A673 (cell line): Measurements from ENCODE around the gene SRP68. TPM values are rescaled to one million over a fixed set of nuclear protein-coding genes. Genes with fewer than 3 reads are reported as not detected.

Experiments used
- BruUV-seq: library from RNA; stranded (reverse); fragments of 400-500 nt; replicated peaks from 2 replicates; lab custom pipeline; 2021; lab: Mats Ljungman, UMichigan
- CTCF ChIA-PET: fragments of 300-600 bp; sonication (Branson Sonifier 250); formaldehyde crosslinking; loops from one replicate; lab custom pipeline; 2022; ENCODE audit warnings: antibody characterized with exemption; lab: Charles Lee
- POLR2A ChIA-PET: fragments of 300-600 bp; sonication (Branson Sonifier 250); formaldehyde crosslinking; loops from one replicate; lab custom pipeline; 2022; ENCODE audit warnings: antibody characterized with exemption; ENCODE audit not compliant: low non-redundant PET; lab: Charles Lee
- DNase-seq: peaks from one replicate; pipeline ENCODE4 v3.0.0-alpha.2; 2015; ENCODE audit warnings: low spot score
- H3K27ac ChIP-seq: fragments of 200-600 bp; sonication (generic); 2 replicates; pipeline ENCODE4 v1.5.1; 2016; ENCODE audit warnings: mixed run types, low read depth, mild to moderate bottlenecking, mixed read lengths, antibody characterized with exemption, low read length; ENCODE audit not compliant: poor library complexity, severe bottlenecking
- H3K27me3 ChIP-seq: fragments of 200-600 bp; sonication (generic); replicated peaks from 2 replicates; pipeline ENCODE4 v1.6.1; 2017; ENCODE audit warnings: mixed run types, low read depth, mild to moderate bottlenecking, mixed read lengths, antibody characterized with exemption, low read length; ENCODE audit not compliant: insufficient read depth, poor library complexity
- H3K36me3 ChIP-seq: fragments of 200-600 bp; sonication (generic); 2 replicates; pipeline ENCODE4 v1.6.1; 2016; ENCODE audit warnings: mixed run types, mild to moderate bottlenecking, mixed read lengths, antibody characterized with exemption, low read length; ENCODE audit not compliant: insufficient read depth, poor library complexity, severe bottlenecking
- H3K4me1 ChIP-seq: fragments of 200-600 bp; sonication (generic); 2 replicates; pipeline ENCODE4 v1.6.1; 2017; ENCODE audit warnings: mixed run types, mild to moderate bottlenecking, mixed read lengths, antibody characterized with exemption, low read length; ENCODE audit not compliant: insufficient read depth, poor library complexity, severe bottlenecking
- H3K4me3 ChIP-seq: fragments of 200-600 bp; sonication (generic); 2 replicates; pipeline ENCODE4 v1.5.1; 2016; ENCODE audit warnings: low read depth, mixed run types, mild to moderate bottlenecking, mixed read lengths, low read length; ENCODE audit not compliant: poor library complexity, severe bottlenecking
- H3K9me3 ChIP-seq: fragments of 200-600 bp; sonication (generic); 2 replicates; pipeline ENCODE4 v1.6.1; 2016; ENCODE audit warnings: mixed run types, low read depth, mild to moderate bottlenecking, mixed read lengths, antibody characterized with exemption, low read length; ENCODE audit not compliant: poor library complexity, severe bottlenecking
- CTCF ChIP-seq: fragments of 300-800, 200-600 bp; sonication (generic); conservative IDR thresholded peaks from 2 replicates; pipeline ENCODE4 v1.5.1; 2017; ENCODE audit warnings: low read depth, mild to moderate bottlenecking, antibody characterized with exemption, low read length, moderate library complexity, mixed read lengths
- EZH2 ChIP-seq: fragments of 200-600 bp; sonication (generic); IDR thresholded peaks from 2 replicates; pipeline ENCODE4 v1.6.1; 2017; ENCODE audit warnings: borderline replicate concordance, low read depth, mild to moderate bottlenecking, mixed read lengths, antibody characterized with exemption, low read length; ENCODE audit not compliant: poor library complexity, severe bottlenecking
- intact Hi-C: fragments of 100-400 bp; cut with micrococcal nuclease; formaldehyde crosslinking; loops from one replicate; pipeline ENCODE4 v1.10.0; 2022; ENCODE audit not compliant: unreplicated experiment
- total RNA-seq: library from RNA; stranded (reverse); gene quantifications from 2 replicates; pipeline ENCODE4 v1.2.3, GENCODE V29; 2021

Gene SRP68
- total RNA-seq, 1 experiment from 2014 or later: 96.4 TPM

- BruUV-seq: no TSS peak
- no peak for DNase-seq
- H3K4me3 ChIP-seq: no peak overlapping the region
- no peak overlapping the region for H3K27ac ChIP-seq
- POLR2A ChIA-PET: no interaction called here
- H3K27me3 ChIP-seq: no peaks in the 10 kb centered on the region
- TF ChIP-seq CTCF: no peak
- no peak for TF ChIP-seq EZH2
- CTCF ChIA-PET: no interaction called here
- no peaks in the 10 kb centered on the region for H3K9me3 ChIP-seq
- intact Hi-C loops: no loop called here
- H3K36me3 ChIP-seq: peaks cover 44% of the 10 kb centered on the region
- H3K4me1 ChIP-seq: no peaks in the 10 kb centered on the region
Measured at GRCh38 chr17:76092526-76093413, 20.5 kb upstream of the SRP68 start.

GRCh38 chr17:76091526-76092286, 19.4 kb upstream of the SRP68 start:
- intact Hi-C loops: no loop called here
- ChIA-PET CTCF (no interaction called here), POLR2A (no interaction called here)
- H3K4me3 ChIP-seq: no peak overlapping the region
- H3K9me3 ChIP-seq: no peaks in the 10 kb centered on the region
- TF ChIP-seq CTCF (no peak), EZH2 (no peak)
- H3K4me1 ChIP-seq: no peaks in the 10 kb centered on the region
- no peak for DNase-seq
- H3K36me3 ChIP-seq: peaks cover 37% of the 10 kb centered on the region
- no TSS peak for BruUV-seq
- H3K27ac ChIP-seq: peak overlapping the region; percentile 2
- no peaks in the 10 kb centered on the region for H3K27me3 ChIP-seq

GRCh38 chr17:76090517-76091129, 18.3 kb upstream of the SRP68 start:
- DNase-seq: no peak
- no peaks in the 10 kb centered on the region for H3K4me1 ChIP-seq
- no TSS peak for BruUV-seq
- peaks cover 31% of the 10 kb centered on the region for H3K36me3 ChIP-seq
- ChIA-PET POLR2A (no interaction called here), CTCF (no interaction called here)
- H3K4me3 ChIP-seq: no peak overlapping the region
- H3K9me3 ChIP-seq: no peaks in the 10 kb centered on the region
- TF ChIP-seq EZH2 (no peak), CTCF (no peak)
- no peak overlapping the region for H3K27ac ChIP-seq
- H3K27me3 ChIP-seq: no peaks in the 10 kb centered on the region
- intact Hi-C loops: no loop called here
